ENCODE results near the gene COL25A1.

DNA sequence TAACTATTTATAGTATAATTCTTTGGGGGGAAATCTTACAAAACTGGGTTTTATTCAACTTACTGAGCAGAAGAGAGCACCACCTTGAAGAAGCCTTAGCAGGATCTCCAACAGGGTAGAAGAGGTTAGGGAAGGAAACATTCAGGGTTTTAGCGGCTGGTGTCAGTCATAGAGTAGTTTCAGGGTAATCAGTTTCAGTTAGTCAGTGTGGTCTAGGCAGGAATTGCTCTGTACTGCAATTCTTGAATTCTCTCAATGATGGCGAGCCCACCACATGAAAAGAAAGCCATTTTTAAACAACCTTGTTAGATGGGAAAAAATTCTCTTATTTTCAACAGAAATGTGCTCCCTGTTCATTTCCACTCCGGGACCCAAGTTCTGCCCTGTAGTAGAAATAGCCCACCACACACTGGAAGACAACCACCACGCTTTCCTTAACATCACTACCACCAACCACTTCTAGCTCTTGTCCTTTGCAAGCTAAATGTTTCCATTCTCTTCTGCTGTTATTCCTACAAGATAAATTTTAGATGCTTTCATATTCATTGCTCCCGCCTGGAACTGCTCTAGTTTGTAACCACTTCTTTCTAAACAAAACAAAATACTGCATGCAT, 25.9 kb downstream of the COL25A1 start:
- TF ChIP-seq CHD2 (IDR thresholded peaks at IDR 0.05; ENCODE audit: low read length, partially characterized antibody) (no peak), CBX8 (IDR thresholded peaks at IDR 0.05) (no peak), ZFP36 (IDR thresholded peaks at IDR 0.05; ENCODE audit: borderline replicate concordance, partially characterized antibody) (no peak), CBX2 (IDR thresholded peaks at IDR 0.05; ENCODE audit: borderline replicate concordance, low read depth) (no peak), CTCF (IDR thresholded peaks at IDR 0.05) (no peak), TFCP2L1 (CRISPR knock-in tag; IDR thresholded peaks at IDR 0.05) (no peak), HDAC2 (IDR thresholded peaks at IDR 0.05) (no peak), SREBF2 (IDR thresholded peaks at IDR 0.05) (no peak)
